CD4-positive, alpha-beta T cell treated with Interleukin-4 for 1 hour (primary cell): ENCODE measurements around the gene MRTFB.

Source experiments
- DNase-seq, 2 donors: peaks; one replicate each; pipeline ENCODE4 v3.0.0-alpha.2; 2020 to 2022

MRTFB gene

DNA sequence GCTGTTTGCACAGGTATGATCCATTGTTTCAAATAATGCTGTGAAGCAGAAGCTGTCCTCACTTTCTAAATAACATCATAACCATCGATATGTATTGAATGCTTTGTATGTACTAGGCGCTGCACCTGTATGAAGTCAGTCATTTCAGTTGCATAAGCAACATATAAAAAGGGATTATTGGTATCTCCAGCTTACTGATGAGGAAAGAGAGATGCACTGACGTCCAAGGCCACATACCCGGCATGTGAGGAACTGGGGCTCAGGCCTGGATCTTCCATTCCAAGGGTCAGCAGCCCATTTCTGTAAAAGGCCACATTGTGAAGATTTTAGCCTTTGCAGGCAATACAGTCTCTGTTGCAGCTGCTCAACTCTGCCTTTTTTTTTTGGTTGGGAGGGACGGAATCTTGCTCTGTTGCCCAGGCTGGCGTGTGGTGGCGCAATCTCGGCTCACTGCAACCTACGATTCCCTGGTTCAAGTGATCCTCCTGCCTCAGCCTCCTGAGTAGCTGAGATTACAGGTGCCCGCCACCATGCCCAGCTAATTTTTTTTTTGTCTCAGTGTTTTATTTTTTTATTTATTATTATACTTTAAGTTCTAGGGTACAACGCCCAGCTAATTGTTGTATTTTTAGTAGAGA lies 244.7 kb downstream of the MRTFB start:
- no peak for DNase-seq
